Large intestine (tissue), 1 donor: ENCODE results near the gene FAM110A. TPM values are rescaled to one million over a fixed set of nuclear protein-coding genes. Genes with fewer than 3 reads are reported as not detected.

Source experiments
- polyA plus RNA-seq: library from polyadenylated mRNA; unstranded; fragments of 120-200 nt; gene quantifications from one replicate; pipeline ENCODE4 v1.2.1, GENCODE V29; 2013

Gene FAM110A
- polyA plus RNA-seq, 1 donor: 7.5 TPM

Other genes starting within 250 kb of the FAM110A start
- gene TCF15, start 223.4 kb upstream of the FAM110A start, polyA plus RNA-seq: 0.64 TPM
- 18.0 TPM for gene SRXN1, start 180.5 kb upstream of the FAM110A start, polyA plus RNA-seq
- 0.01 TPM for gene SCRT2, start 157.9 kb upstream of the FAM110A start, polyA plus RNA-seq
- gene SLC52A3, start 65.2 kb upstream of the FAM110A start, polyA plus RNA-seq: 11.3 TPM
- gene ANGPT4, start 82.6 kb downstream of the FAM110A start, polyA plus RNA-seq: 0.03 TPM
- gene RSPO4, start 168.6 kb downstream of the FAM110A start, polyA plus RNA-seq: 0.28 TPM